WTC11 (cell line): Measurements from ENCODE around the gene KDM2A. TPM values are rescaled to one million over a fixed set of nuclear protein-coding genes. Genes with fewer than 3 reads are reported as not detected.

Experiments used
- ATAC-seq: fragments of 200-7000 bp; cut with Tn5 transposase; 2 replicates; pipeline ENCODE4 v1.10.0; 2021; ENCODE audit warnings: mild to moderate bottlenecking, moderate library complexity
- CTCF ChIA-PET: fragments of 300-600 bp; sonication (Branson Sonifier 250); formaldehyde crosslinking; loops from one replicate; lab custom pipeline; 2021; ENCODE audit warnings: antibody characterized with exemption; lab: Charles Lee
- POLR2A ChIA-PET: fragments of 350-600 bp; sonication (Branson Sonifier 250); formaldehyde crosslinking; loops from one replicate; lab custom pipeline; 2021; ENCODE audit warnings: antibody characterized with exemption; lab: Charles Lee
- DNase-seq: peaks from one replicate; pipeline ENCODE4 v3.0.0; 2021; ENCODE audit warnings: low spot score
- H3K27ac Mint-ChIP-seq: 2 replicates; pipeline ENCODE4 v1.8.0; 2021; ENCODE audit warnings: mixed read lengths
- H3K27me3 Mint-ChIP-seq: 2 replicates; pipeline ENCODE4 v1.8.0; 2021; ENCODE audit warnings: low read depth, mild to moderate bottlenecking, moderate library complexity, mixed read lengths
- H3K36me3 Mint-ChIP-seq: 2 replicates; pipeline ENCODE4 v1.8.0; 2021; ENCODE audit warnings: mixed read lengths
- H3K4me1 Mint-ChIP-seq: 2 replicates; pipeline ENCODE4 v1.8.0; 2022; ENCODE audit warnings: mixed read lengths
- H3K4me3 Mint-ChIP-seq: 2 replicates; pipeline ENCODE4 v1.8.0; 2021; ENCODE audit warnings: mild to moderate bottlenecking, moderate library complexity, mixed read lengths
- H3K9me3 Mint-ChIP-seq: 2 replicates; pipeline ENCODE4 v1.8.0; 2021; ENCODE audit warnings: mixed read lengths
- ATF1 ChIP-seq: sonication (generic); formaldehyde crosslinking; IDR thresholded peaks from 2 replicates; pipeline ENCODE4 v1.8.1; 2023; ENCODE audit warnings: mild to moderate bottlenecking, moderate library complexity, missing genetic modification reagents
- ATF2 ChIP-seq: sonication (generic); formaldehyde crosslinking; IDR thresholded peaks from 2 replicates; pipeline ENCODE4 v1.8.1; 2022; ENCODE audit warnings: low read depth, missing genetic modification reagents, borderline replicate concordance
- CREM ChIP-seq: sonication (generic); formaldehyde crosslinking; IDR thresholded peaks from 2 replicates; pipeline ENCODE4 v1.8.1; 2022; ENCODE audit warnings: mild to moderate bottlenecking, missing genetic modification reagents, moderate library complexity
- CTCF ChIP-seq: fragments of 200-600 bp; IDR thresholded peaks from 2 replicates; pipeline ENCODE4 v1.8.0; 2022; ENCODE audit warnings: antibody characterized with exemption
- HMGXB4 ChIP-seq: sonication (generic); formaldehyde crosslinking; IDR thresholded peaks from 2 replicates; pipeline ENCODE4 v1.8.1; 2023; ENCODE audit warnings: mild to moderate bottlenecking, moderate library complexity, missing genetic modification reagents
- MAX ChIP-seq: sonication (generic); formaldehyde crosslinking; IDR thresholded peaks from 2 replicates; pipeline ENCODE4 v1.8.0; 2022; ENCODE audit warnings: mild to moderate bottlenecking, missing genetic modification reagents
- NFATC4 ChIP-seq: fragments of 250-450 bp; sonication (Bioruptor Pico); IDR thresholded peaks from 2 replicates; pipeline ENCODE4 v1.9.0; 2021; ENCODE audit warnings: mild to moderate bottlenecking
- NFE2L1 ChIP-seq: sonication (generic); formaldehyde crosslinking; IDR thresholded peaks from 2 replicates; pipeline ENCODE4 v1.8.1; 2023; ENCODE audit warnings: missing genetic modification reagents
- NR3C1 ChIP-seq: sonication (generic); formaldehyde crosslinking; conservative IDR thresholded peaks from 2 replicates; pipeline ENCODE4 v1.8.1; 2023; ENCODE audit warnings: low read depth, mild to moderate bottlenecking, missing genetic modification reagents
- PREB ChIP-seq: sonication (generic); formaldehyde crosslinking; IDR thresholded peaks from 2 replicates; pipeline ENCODE4 v1.8.1; 2022; ENCODE audit warnings: mild to moderate bottlenecking, missing genetic modification reagents, moderate library complexity, borderline replicate concordance
- RORB ChIP-seq: fragments of 250-450 bp; sonication (Bioruptor Pico); IDR thresholded peaks from 2 replicates; pipeline ENCODE4 v1.9.0; 2021; ENCODE audit warnings: mild to moderate bottlenecking
- SP1 ChIP-seq: sonication (generic); formaldehyde crosslinking; conservative IDR thresholded peaks from 2 replicates; pipeline ENCODE4 v1.8.1; 2022; ENCODE audit warnings: missing genetic modification reagents
- TEAD1 ChIP-seq: sonication (generic); formaldehyde crosslinking; IDR thresholded peaks from 2 replicates; pipeline ENCODE4 v1.8.0; 2022; ENCODE audit warnings: mild to moderate bottlenecking, missing genetic modification reagents
- USF1 ChIP-seq: sonication (generic); formaldehyde crosslinking; IDR thresholded peaks from 2 replicates; pipeline ENCODE4 v1.8.0; 2022; ENCODE audit warnings: mild to moderate bottlenecking, missing genetic modification reagents
- ZNF219 ChIP-seq: sonication (generic); formaldehyde crosslinking; IDR thresholded peaks from 2 replicates; pipeline ENCODE4 v1.8.0; 2023; ENCODE audit warnings: missing genetic modification reagents, mild to moderate bottlenecking, borderline replicate concordance
- ZNF232 ChIP-seq: sonication (generic); formaldehyde crosslinking; IDR thresholded peaks from 2 replicates; pipeline ENCODE4 v1.8.0; 2022; ENCODE audit warnings: mild to moderate bottlenecking, missing genetic modification reagents
- ZNF263 ChIP-seq: sonication (generic); formaldehyde crosslinking; IDR thresholded peaks from 2 replicates; pipeline ENCODE4 v1.8.1; 2022; ENCODE audit warnings: low read depth, mild to moderate bottlenecking, moderate library complexity, missing genetic modification reagents
- ZNF281 ChIP-seq: sonication (generic); formaldehyde crosslinking; IDR thresholded peaks from 2 replicates; pipeline ENCODE4 v1.8.0; 2023; ENCODE audit warnings: mild to moderate bottlenecking, missing genetic modification reagents
- total RNA-seq: library from RNA; stranded (reverse); gene quantifications from 3 replicates; pipeline ENCODE4 v1.2.3, GENCODE V29; 2021

KDM2A gene
- total RNA-seq, 1 experiment from 2014 or later = 58.0 TPM

- peak; percentile 78 for DNase-seq
- CTCF ChIA-PET = interaction anchor here (0.6 to 5.3 kb wide), 27 partner anchors 8 to 326 kb away, joined by 3 to 103 read pairs (median 6); partner anchors contain the start of genes ANKRD13D, GRK2, KDM2A and NUDT8
- Mint-ChIP-seq H3K4me3 (peak within 1 kb of the TSS; percentile 74), H3K4me1 (peaks cover 11% of the 10 kb centered on the region), H3K9me3 (no peaks in the 10 kb centered on the region), H3K36me3 (peaks cover 7% of the 10 kb centered on the region), H3K27ac (peak within 1 kb of the TSS; percentile 57), H3K27me3 (peaks cover 4% of the 10 kb centered on the region; the same call in 1 of the 2 replicates)
- TF ChIP-seq RORB (CRISPR knock-in tag) (no peak), HMGXB4 (peak; percentile 30; the same call in 1 of the 2 replicates), NFE2L1 (CRISPR knock-in tag) (0 out of 2 replicates have a peak, but pooled peaks have one; percentile 36), ATF2 (CRISPR knock-in tag) (0 out of 2 replicates have a peak, but pooled peaks have one; percentile 52), PREB (CRISPR knock-in tag) (no peak), CREM (0 out of 2 replicates have a peak, but pooled peaks have one; percentile 15)
- ATAC-seq = peak; percentile 82
- POLR2A ChIA-PET = interaction anchor here (0.6 to 1.6 kb wide), 11 partner anchors 10 to 757 kb away, joined by 3 to 24 read pairs (median 3); partner anchors contain the start of genes ANKRD13D and ZDHHC24
Measured at GRCh38 chr11:67303132-67303834, 184.2 kb downstream of the KDM2A start, which contains the start of gene SSH3. Gene SSH3, plus strand, starts transcription at chr11:67303530. Its CDS starts 96 bp downstream, at chr11:67303626.

- Mint-ChIP-seq H3K27ac (no peak overlapping the region), H3K36me3 (peaks cover 2% of the 10 kb centered on the region; the same call in 1 of the 2 replicates), H3K9me3 (no peaks in the 10 kb centered on the region), H3K4me3 (peak overlapping the region; percentile 58), H3K4me1 (peaks cover 11% of the 10 kb centered on the region), H3K27me3 (peaks cover 4% of the 10 kb centered on the region; the same call in 1 of the 2 replicates)
- CTCF ChIA-PET = interaction anchor here (0.6 to 5.3 kb wide), 19 partner anchors 12 to 325 kb away, joined by 3 to 103 read pairs (median 7); partner anchors contain the start of genes ANKRD13D, GRK2, KDM2A and NUDT8
- ATAC-seq (peak; percentile 23), DNase-seq (peak; percentile 38)
- POLR2A ChIA-PET = interaction anchor here (0.5 to 1.6 kb wide), 7 partner anchors 10 to 758 kb away, joined by 3 to 24 read pairs (median 3); partner anchors contain the start of genes ANKRD13D and ZDHHC24
- no peak for TF ChIP-seq MAX
- TF ChIP-seq TEAD1 (CRISPR knock-in tag) = 0 out of 2 replicates have a peak, but pooled peaks have one; percentile 17
- TF ChIP-seq HMGXB4 = peak; percentile 16
- TF ChIP-seq ZNF219 (CRISPR knock-in tag) = 0 out of 2 replicates have a peak, but pooled peaks have one; percentile 32
- TF ChIP-seq NR3C1 = 0 out of 2 replicates have a peak, but pooled peaks have one; percentile 23
- TF ChIP-seq USF1 (CRISPR knock-in tag) = no peak
- no peak for TF ChIP-seq CTCF
- TF ChIP-seq ZNF263 (CRISPR knock-in tag) = 0 out of 2 replicates have a peak, but pooled peaks have one; percentile 17
- no peak for TF ChIP-seq NFATC4 (CRISPR knock-in tag)
- 0 out of 2 replicates have a peak, but pooled peaks have one; percentile 29 for TF ChIP-seq ZNF281 (CRISPR knock-in tag)
- TF ChIP-seq ATF1 = 0 out of 2 replicates have a peak, but pooled peaks have one; percentile 35
- TF ChIP-seq SP1 = no peak; the same call in 1 of the 2 replicates
- TF ChIP-seq ZNF232 (CRISPR knock-in tag) = no peak
Measured at GRCh38 chr11:67303835-67304411, 184.9 kb downstream of the KDM2A start.
